ENCODE results near the gene PPEF1. TPM values are rescaled to one million over a fixed set of nuclear protein-coding genes. Genes with fewer than 3 reads are reported as not detected.

The PPEF1 gene
- 0.05 TPM in 1 of 2 replicates, not detected in the other for total RNA-seq

DNA sequence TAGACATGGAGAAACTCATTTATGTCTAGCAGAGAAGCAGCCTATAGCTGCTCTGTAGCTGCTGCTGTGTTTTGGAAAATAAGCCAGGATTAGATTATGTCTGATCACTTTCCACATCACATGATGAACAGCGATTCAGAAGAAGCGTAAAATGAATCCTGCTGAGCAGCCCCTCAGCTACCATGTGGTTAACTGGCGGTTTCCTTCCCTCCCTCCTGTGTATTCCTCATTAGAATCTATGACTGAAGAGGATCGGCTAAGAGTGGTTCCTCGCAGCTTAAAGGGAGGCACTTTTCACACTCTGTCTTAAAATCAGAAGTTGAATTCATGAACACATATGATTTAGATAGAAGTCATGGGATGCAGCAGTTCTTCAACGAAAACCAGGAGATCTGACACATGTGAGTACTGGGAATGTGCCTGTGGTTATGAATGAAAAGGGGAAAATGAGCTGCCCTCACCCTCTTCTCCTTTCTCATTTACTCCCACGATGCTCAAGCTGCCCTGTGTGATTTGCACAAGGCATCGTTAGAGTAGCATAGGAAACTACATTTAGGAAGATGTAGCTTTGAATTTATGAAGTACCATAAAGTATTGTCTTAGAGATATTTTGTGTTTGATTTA lies at the start of gene PPEF1:
Gene PPEF1 (plus strand): TSS at position 220 of the 624 bp plus-strand sequence. CDS start 136 bp downstream, at position 356.
- DNase-seq (ENCODE audit: low read depth) = no peak

DNA sequence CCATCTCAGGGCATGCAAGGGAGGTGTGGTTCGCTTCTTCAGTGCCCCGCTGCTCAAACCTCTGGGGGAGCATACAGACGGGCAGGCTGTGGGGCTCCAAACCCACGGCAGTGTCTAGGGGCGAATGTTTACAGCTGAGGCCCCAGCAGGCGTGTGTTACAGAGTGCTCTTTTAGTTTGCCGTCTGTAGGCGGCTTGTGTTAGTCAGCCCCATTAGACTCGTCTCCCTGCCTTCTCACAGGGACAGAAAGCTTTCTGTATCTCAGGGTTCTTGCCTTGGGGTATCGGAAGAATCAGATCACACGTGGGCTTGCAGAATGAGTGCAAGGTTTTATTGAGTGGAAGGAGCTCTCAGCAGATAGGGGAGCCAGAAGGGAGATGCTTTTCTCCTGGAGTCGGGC lies 46.2 kb upstream of the PPEF1 start:
- DNase-seq (ENCODE audit: low read depth) = no peak

GRCh38 chrX:18664947-18665346 lies 42.5 kb upstream of the PPEF1 start:
- DNase-seq (ENCODE audit: low read depth) = no peak

- DNase-seq (ENCODE audit: low read depth) = no peak
Observed at GRCh38 chrX:18666614-18667013, 40.8 kb upstream of the PPEF1 start.

DNA sequence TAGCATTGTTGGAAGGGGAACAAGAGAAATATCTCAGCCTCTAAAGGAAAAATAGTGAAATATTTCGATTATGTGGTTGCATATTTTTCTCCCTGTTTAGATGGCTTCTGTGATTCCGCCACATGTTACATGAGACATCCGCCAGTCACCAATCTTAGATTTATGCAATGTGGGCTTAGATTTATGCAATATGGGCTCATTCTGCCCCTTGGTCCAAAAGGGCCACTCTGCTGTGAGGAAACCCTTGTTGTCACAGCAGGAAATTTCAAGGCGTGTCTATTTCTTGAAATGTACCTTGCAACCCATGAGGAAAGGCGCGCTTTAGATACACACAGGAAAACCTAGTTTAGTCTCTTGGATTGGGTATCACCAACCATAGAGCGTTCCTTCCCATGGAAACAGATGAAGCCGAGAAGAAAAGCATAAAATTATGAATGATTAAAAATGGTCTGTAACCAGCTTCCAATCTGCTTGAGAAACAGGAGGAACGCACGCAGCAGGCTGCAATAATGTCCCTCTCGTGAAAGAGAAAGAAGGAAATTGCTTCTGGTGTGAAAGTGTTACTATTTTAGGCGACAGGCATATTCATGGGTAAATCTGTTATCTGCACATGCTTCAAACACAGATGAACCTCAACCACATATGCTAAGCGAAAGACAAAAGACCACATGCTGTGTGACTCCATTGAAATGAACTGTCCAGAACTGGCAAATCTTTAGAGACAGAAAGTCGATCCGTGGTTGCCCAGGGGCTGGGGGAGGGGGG lies 39.2 kb upstream of the PPEF1 start:
- no peak for DNase-seq (ENCODE audit: low read depth)

DNA sequence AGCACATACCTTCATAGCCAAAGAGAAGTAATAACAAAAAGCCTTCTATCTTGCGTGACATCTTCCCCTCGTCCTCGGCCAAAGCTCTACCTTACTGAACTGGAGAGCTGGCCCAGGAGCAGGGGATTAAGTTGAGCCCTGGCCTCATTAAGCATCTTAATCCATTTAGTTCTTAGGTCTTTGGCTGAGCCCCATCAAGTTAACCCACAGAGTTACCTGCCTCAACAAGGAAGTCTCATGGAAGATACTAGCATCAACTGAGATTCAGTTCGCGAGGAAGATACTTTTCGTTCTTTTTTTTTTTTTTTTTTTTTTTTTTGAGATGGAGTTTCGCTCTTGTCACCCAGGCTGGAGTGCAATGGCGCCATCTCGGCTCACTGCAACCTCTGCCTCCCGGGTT lies 35.4 kb upstream of the PPEF1 start, which contains the start of gene RS1:
Gene RS1 (minus strand): TSS at position 101 of the 400 bp plus-strand sequence. CDS start 40 bp downstream, at position 61.
- DNase-seq (ENCODE audit: low read depth) = no peak

DNA sequence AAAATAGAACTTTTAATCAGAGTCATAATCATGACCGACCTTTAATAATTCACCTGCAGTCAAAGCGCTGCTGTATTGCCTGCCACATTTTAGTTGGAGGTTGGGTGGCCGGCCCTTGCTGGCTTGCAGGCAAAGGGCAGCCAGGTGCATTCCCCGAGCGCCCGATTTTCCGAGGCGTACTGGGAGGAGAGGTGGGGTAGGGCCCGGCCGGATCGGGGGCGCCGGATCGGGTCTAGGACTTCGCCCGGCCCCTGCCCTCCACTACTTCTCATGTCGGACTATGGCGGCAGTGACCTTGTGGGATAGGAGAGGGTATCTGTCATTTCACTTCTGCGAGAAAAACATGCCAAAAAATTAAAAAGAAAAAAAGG lies 33.0 kb upstream of the PPEF1 start:
- no peak for DNase-seq (ENCODE audit: low read depth)

- peak; percentile 42 for DNase-seq (ENCODE audit: low read depth)
Observed at GRCh38 chrX:18674788-18675735, 32.4 kb upstream of the PPEF1 start.

DNA sequence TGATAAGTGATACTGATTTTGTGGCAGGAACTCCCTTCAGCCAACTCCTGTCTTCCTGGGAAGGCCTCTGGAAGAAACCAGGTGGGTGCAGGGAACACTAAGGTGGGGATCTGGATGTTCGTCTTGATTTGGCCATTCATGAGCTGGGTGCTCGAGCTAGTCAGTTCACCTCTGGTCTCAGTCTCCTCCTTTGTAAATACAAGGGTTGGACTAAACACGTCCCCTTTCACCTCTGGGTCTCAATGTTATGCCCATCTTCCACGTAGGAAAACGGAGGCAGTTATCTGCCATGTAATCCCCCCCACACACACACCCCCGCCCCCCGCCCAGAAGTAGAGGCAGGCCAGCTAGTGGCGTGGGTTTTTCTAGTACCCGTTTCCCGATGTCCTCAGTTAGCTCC lies 31.4 kb upstream of the PPEF1 start:
- DNase-seq (ENCODE audit: low read depth) = no peak

DNA sequence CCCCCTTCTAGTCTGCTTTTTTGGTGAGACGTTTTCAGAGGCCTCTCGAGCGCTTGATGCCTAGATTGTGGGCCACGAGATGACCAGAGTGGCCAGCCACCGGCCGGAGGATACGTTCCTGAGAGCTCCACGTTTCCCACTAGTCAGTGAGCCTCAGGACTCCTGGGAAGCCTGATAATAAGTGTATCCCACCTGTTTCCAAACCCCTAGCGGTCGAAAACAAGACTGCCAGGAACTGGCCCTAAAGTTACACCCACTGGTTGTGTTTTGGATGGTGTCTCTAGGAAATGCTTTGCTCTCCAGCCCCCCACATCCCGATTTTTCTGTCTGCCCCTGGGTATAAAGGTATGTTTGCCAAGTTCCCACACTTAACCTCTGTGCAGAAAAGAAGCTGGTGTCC lies 31.0 kb upstream of the PPEF1 start:
- DNase-seq (ENCODE audit: low read depth) = no peak

DNA sequence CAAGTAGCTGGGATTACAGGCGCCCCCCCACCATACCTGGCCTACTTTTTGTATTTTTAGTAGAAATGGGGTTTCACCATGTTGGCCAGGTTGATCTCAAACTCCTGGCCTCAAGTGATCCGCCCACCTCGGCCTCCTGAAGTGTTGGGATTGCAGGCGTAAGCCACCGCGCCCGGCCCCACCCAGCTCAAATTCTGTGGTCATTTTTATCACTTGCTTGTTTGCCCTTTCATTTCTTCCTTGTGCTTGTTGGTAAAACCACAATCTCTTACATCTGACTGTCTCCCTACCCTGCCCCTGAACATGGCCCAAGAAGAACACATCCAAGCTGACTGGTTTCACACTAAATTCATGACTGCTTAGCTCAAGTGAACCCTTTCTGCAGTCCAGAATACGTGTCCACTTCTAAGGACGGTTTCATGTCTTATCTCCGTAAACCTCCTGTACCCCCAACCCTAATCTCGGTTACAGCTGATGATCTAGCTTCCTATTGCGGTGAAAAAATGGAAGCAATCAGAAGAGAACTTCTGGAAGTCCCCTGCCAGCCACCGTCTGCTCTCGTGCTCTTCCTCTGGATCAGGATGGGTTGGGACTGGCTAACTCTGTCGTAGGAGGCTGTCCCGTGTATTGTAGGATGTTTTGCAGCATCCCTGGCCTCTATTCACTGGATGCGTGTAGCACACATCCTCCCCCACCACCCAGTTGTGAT lies 30.1 kb upstream of the PPEF1 start:
- DNase-seq (ENCODE audit: low read depth) = no peak

GRCh38 chrX:18681996-18682395 lies 25.4 kb upstream of the PPEF1 start:
- no peak for DNase-seq (ENCODE audit: low read depth)

DNA sequence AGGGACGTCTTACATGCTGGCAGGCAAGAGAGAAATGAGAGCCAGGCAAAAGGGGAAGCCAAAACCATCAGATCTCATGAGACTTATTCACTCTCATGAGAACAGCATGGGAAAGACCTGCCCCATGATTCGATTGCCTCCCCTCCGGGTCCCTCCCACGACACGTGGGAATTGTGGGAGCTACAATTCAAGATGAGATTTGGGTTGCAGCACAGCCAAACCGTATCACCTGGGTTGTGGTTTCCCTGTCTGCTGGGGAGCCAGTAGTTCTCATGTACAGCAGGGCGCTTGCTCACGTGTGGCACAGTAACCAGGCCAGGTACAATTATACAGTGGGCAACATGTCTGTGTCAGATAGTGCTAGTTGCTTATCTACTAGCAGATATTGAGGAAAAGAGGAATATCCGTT lies 24.5 kb upstream of the PPEF1 start:
- no peak for DNase-seq (ENCODE audit: low read depth)

DNA sequence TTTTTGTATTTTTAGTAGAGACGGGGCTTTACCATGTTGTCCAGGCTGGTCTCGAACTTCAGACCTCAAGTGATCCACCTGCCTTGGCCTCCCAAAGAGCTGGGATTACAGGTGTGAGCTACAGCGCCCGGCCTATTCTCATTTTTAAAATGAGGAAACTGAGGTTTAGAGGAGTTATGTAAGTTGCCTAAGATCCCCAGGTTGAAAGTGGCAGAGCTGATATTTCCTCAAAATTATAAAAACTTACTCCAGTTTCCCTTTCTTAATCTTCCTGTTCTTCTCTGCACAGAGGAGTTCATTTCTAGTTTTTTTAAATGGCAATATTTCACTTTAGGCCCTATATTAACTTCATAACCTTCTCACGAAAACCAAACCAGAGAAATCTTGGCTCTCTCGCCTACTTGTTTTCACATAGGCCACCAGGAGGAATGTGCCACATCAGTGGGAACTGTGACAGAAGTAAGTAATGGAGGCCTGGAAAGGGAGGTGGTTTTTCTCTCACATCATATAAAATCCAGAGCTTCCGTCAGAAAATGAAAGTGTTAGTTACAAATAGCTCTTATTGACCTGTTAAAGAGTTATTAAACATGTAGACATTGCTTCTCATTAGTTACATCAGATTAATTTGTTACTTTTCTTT lies 19.5 kb upstream of the PPEF1 start:
- no peak for DNase-seq (ENCODE audit: low read depth)

GRCh38 chrX:18691431-18691830 lies 16.0 kb upstream of the PPEF1 start:
- no peak for DNase-seq (ENCODE audit: low read depth)

- no peak for DNase-seq (ENCODE audit: low read depth)
Observed at GRCh38 chrX:18692541-18692940, 14.9 kb upstream of the PPEF1 start.

GRCh38 chrX:18696653-18697052 lies 10.8 kb upstream of the PPEF1 start:
- DNase-seq (ENCODE audit: low read depth) = no peak

GRCh38 chrX:18698737-18699650 lies 8.5 kb upstream of the PPEF1 start:
- DNase-seq (ENCODE audit: low read depth) = no peak

GRCh38 chrX:18701621-18702361 lies 5.7 kb upstream of the PPEF1 start:
- DNase-seq (ENCODE audit: low read depth) = peak; percentile 65

All from renal cortical epithelial cell (primary cell).